CD14-positive monocyte (primary cell): ENCODE results near the gene RGS19. TPM values are rescaled to one million over a fixed set of nuclear protein-coding genes. Genes with fewer than 3 reads are reported as not detected.

Experiments
- DNase-seq, 3 donors: peaks; one replicate each; pipeline ENCODE4 v3.0.0-alpha.2; 2011 to 2022
- H2AFZ ChIP-seq: 2 replicates; pipeline ENCODE4 v1.6.0; 2012; ENCODE audit warnings: mild to moderate bottlenecking, low read depth, low read length, inconsistent platforms; ENCODE audit not compliant: insufficient read depth, poor library complexity, severe bottlenecking
- H3K27ac ChIP-seq, 2 donors: 1 replicate in 1 of 2; 2 replicates in 1 of 2; pipeline ENCODE4 v1.5.1; 2012 to 2013; ENCODE audit warnings: low read length in 2 of 2, control low read depth in 1 of 2, inconsistent platforms in 1 of 2, low read depth in 1 of 2, mild to moderate bottlenecking in 1 of 2
- H3K27me3 ChIP-seq, 2 donors: one replicate each; pipeline versions ENCODE4 v1.6.0 to v1.6.1; 2011 to 2013; ENCODE audit warnings: low read length in 2 of 2; ENCODE audit not compliant: control insufficient read depth in 2 of 2, insufficient read depth in 2 of 2
- H3K36me3 ChIP-seq, 2 donors: replicated peaks in 1 of 2; 1 replicate in 1 of 2; 2 replicates in 1 of 2; pipeline versions ENCODE4 v1.5.1 to v1.6.1; 2012 to 2013; ENCODE audit warnings: low read length in 2 of 2, control low read depth in 1 of 2, inconsistent platforms in 1 of 2, mild to moderate bottlenecking in 1 of 2; ENCODE audit not compliant: insufficient read depth in 2 of 2, control insufficient read depth in 1 of 2
- H3K4me1 ChIP-seq, 2 donors: 1 replicate in 1 of 2; 2 replicates in 1 of 2; pipeline versions ENCODE4 v1.5.1 to v1.6.1; 2012 to 2013; ENCODE audit warnings: low read length in 2 of 2, control low read depth in 1 of 2, inconsistent platforms in 1 of 2, mild to moderate bottlenecking in 1 of 2, moderate library complexity in 1 of 2; ENCODE audit not compliant: insufficient read depth in 2 of 2, control insufficient read depth in 1 of 2
- H3K4me2 ChIP-seq: replicated peaks from 2 replicates; pipeline ENCODE3; 2012; ENCODE audit warnings: low read length, moderate library complexity, mild to moderate bottlenecking; ENCODE audit not compliant: poor library complexity, severe bottlenecking; ENCODE audit errors: extremely low read depth
- H3K4me3 ChIP-seq, 3 experiments: fragments of 200-600 bp in 1 of 3; sonication (generic) in 1 of 3; replicated peaks in 1 of 3; 1 replicate in 2 of 3; 2 replicates in 1 of 3; pipeline ENCODE4 v1.5.1; 2011 to 2013; ENCODE audit warnings: low read length in 3 of 3, mild to moderate bottlenecking in 3 of 3, control low read depth in 2 of 3, low read depth in 2 of 3, inconsistent platforms in 1 of 3, moderate library complexity in 1 of 3
- H3K79me2 ChIP-seq: 2 replicates; pipeline ENCODE4 v1.6.0; 2012; ENCODE audit warnings: mild to moderate bottlenecking, control low read depth, inconsistent platforms, low read length, moderate library complexity; ENCODE audit not compliant: insufficient read depth
- H3K9ac ChIP-seq: 2 replicates; pipeline ENCODE4 v1.6.0; 2017; ENCODE audit warnings: low read length, mild to moderate bottlenecking; ENCODE audit not compliant: insufficient read depth, poor library complexity, severe bottlenecking
- H3K9me3 ChIP-seq, 2 donors: replicated peaks in 1 of 2; 1 replicate in 1 of 2; 2 replicates in 1 of 2; pipeline versions ENCODE4 v1.5.1 to v1.6.1; 2012 to 2013; ENCODE audit warnings: low read length in 2 of 2, control low read depth in 1 of 2; ENCODE audit not compliant: control insufficient read depth in 1 of 2, insufficient read depth in 1 of 2
- H4K20me1 ChIP-seq: 2 replicates; pipeline ENCODE4 v1.6.0; 2012; ENCODE audit warnings: mild to moderate bottlenecking, low read length, control low read depth, moderate library complexity; ENCODE audit not compliant: insufficient read depth
- H3K27ac Mint-ChIP-seq, 7 donors: one replicate each; pipeline ENCODE4 v1.8.0; 2020; ENCODE audit warnings: mild to moderate bottlenecking in 7 of 7, mixed read lengths in 7 of 7, moderate library complexity in 6 of 7, inconsistent platforms in 2 of 7
- H3K27me3 Mint-ChIP-seq, 3 donors: one replicate each; pipeline ENCODE4 v1.8.0; 2021 to 2022; ENCODE audit warnings: low read depth in 3 of 3, mild to moderate bottlenecking in 3 of 3, mixed read lengths in 3 of 3, moderate library complexity in 3 of 3, inconsistent platforms in 1 of 3
- H3K36me3 Mint-ChIP-seq, 2 donors: one replicate each; pipeline ENCODE4 v1.8.0; 2020; ENCODE audit warnings: mixed read lengths in 2 of 2, inconsistent platforms in 1 of 2, mild to moderate bottlenecking in 1 of 2
- H3K4me1 Mint-ChIP-seq: one replicate; pipeline ENCODE4 v1.8.0; 2020; ENCODE audit warnings: mild to moderate bottlenecking, mixed read lengths
- H3K4me3 Mint-ChIP-seq, 2 donors: one replicate each; pipeline ENCODE4 v1.8.0; 2020; ENCODE audit warnings: mild to moderate bottlenecking in 2 of 2, mixed read lengths in 2 of 2, moderate library complexity in 1 of 2
- H3K9me3 Mint-ChIP-seq, 7 donors: one replicate each; pipeline ENCODE4 v1.8.0; 2020 to 2022; ENCODE audit warnings: mixed read lengths in 7 of 7, mild to moderate bottlenecking in 6 of 7, moderate library complexity in 6 of 7, inconsistent platforms in 2 of 7
- WGBS: methylation state at CpG from one replicate; pipeline ENCODE4 v1.1.5; 2013; ENCODE audit warnings: missing lambda C conversion rate; ENCODE audit not compliant: insufficient coverage; 5-methylcytosine and 5-hydroxymethylcytosine counted together
- intact Hi-C, 2 donors: fragments of 100-400 bp; cut with micrococcal nuclease; formaldehyde crosslinking; loops; one replicate each; pipeline versions ENCODE4 v1.15.0 to v1.15.1; 2023
- polyA plus RNA-seq, 3 donors: library from polyadenylated mRNA; depleted of rRNA in 1 of 3; unstranded in 2 of 3; stranded (reverse) in 1 of 3; fragments of 300-500 nt in 2 of 3; fragments of >200 nt in 1 of 3; fragmentation: Illumina TruSeq in 2 of 3; gene quantifications; 1 replicate in 2 of 3; 2 replicates in 1 of 3; pipeline ENCODE4 v1.2.3, GENCODE V29; 2012 to 2021
- TF ChIP-seq, protein P1 (sequence below): fragments of 200-600 bp; IDR thresholded peaks from one replicate; pipeline ENCODE4 v1.8.0; 2022; ENCODE audit warnings: antibody characterized with exemption, mild to moderate bottlenecking

Gene RGS19
- polyA plus RNA-seq, 3 donors: 235 to 280 (median 244) TPM

- Mint-ChIP-seq H3K9me3 (peaks cover 0 to 2% (median 0%) of the 10 kb centered on the region in 7 donors), H3K4me3 (no peak overlapping the region), H3K27ac (no peak overlapping the region), H3K27me3 (peaks cover 37 to 50% (median 49%) of the 10 kb centered on the region in 3 donors), H3K36me3 (peaks cover 8 to 14% of the 10 kb centered on the region in 2 donors), H3K4me1 (peaks cover 18% of the 10 kb centered on the region)
- no peak overlapping the region for H3K27ac ChIP-seq
- H3K27me3 ChIP-seq: peaks cover 6 to 33% of the 10 kb centered on the region in 2 donors
- peaks cover 16% of the 10 kb centered on the region for H4K20me1 ChIP-seq
- peaks cover 4 to 7% of the 10 kb centered on the region in 2 donors for H3K36me3 ChIP-seq
- no peak overlapping the region for H3K4me2 ChIP-seq
- intact Hi-C loops: no loop called here
- TF ChIP-seq, protein P1, sequence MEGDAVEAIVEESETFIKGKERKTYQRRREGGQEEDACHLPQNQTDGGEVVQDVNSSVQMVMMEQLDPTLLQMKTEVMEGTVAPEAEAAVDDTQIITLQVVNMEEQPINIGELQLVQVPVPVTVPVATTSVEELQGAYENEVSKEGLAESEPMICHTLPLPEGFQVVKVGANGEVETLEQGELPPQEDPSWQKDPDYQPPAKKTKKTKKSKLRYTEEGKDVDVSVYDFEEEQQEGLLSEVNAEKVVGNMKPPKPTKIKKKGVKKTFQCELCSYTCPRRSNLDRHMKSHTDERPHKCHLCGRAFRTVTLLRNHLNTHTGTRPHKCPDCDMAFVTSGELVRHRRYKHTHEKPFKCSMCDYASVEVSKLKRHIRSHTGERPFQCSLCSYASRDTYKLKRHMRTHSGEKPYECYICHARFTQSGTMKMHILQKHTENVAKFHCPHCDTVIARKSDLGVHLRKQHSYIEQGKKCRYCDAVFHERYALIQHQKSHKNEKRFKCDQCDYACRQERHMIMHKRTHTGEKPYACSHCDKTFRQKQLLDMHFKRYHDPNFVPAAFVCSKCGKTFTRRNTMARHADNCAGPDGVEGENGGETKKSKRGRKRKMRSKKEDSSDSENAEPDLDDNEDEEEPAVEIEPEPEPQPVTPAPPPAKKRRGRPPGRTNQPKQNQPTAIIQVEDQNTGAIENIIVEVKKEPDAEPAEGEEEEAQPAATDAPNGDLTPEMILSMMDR: no peak
- no peak overlapping the region for H3K4me3 ChIP-seq
- H3K9ac ChIP-seq: no peak overlapping the region
- H3K9me3 ChIP-seq: no peaks in the 10 kb centered on the region
- WGBS: 96% methylated on average over 20 of the region's 25 CpGs
- H3K4me1 ChIP-seq: peaks cover 13 to 20% of the 10 kb centered on the region in 2 donors
- H2AFZ ChIP-seq: no peak overlapping the region
- no peaks in the 10 kb centered on the region for H3K79me2 ChIP-seq
- DNase-seq: no peak
Measured at GRCh38 chr20:64104667-64105451, 25.5 kb upstream of the RGS19 start.

DNA sequence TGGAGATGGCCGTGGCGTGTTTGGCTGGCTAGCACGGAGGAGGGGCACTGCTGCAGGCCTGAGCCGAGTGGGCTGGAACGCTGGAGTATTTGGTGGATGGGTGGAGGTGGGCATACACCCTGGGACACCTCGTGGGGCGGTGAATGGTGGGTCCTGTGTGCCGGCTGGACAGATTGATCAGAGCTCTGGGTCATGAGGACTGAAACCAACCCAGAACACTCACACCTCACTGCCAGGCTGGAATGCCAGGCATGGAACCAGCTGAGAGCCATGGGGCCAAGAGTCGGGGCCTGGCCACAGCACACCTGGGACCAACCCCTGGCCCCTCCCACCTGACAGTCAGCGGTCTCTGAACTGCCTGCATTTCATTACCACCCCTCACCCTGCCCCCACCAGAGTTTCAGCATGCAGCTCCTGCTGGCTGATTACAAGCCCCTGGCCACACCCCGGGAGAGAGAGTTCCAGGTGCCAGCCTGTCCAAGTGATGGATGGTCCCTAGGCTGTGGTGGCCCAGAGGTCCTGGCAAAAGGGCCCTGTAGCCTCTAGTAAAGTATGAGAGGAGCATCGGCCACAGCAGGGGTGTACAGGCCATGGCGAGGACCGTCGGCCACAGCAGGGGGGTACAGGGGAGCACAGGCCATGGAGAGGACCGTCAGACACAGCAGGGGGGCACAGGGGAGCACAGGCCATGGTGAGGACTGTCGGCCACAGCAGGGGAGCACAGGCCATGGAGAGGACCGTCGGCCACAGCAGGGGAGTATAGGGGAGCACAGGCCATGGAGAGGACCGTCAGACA lies 24.8 kb upstream of the RGS19 start:
- TF ChIP-seq, protein P1: no peak
- Mint-ChIP-seq H3K27ac (peak overlapping the region in 1 of 7 donors; percentile 61), H3K27me3 (peaks cover 37 to 50% (median 49%) of the 10 kb centered on the region in 3 donors), H3K36me3 (peaks cover 16 to 21% of the 10 kb centered on the region in 2 donors), H3K4me3 (no peak overlapping the region), H3K9me3 (peaks cover 0 to 2% (median 0%) of the 10 kb centered on the region in 7 donors), H3K4me1 (peaks cover 18% of the 10 kb centered on the region)
- WGBS: 85% methylated on average over 11 of the region's 20 CpGs
- Histone ChIP-seq H3K9ac (no peak overlapping the region), H3K4me2 (no peak overlapping the region), H4K20me1 (peaks cover 20% of the 10 kb centered on the region), H3K27me3 (peaks cover 6 to 33% of the 10 kb centered on the region in 2 donors), H2AFZ (no peak overlapping the region), H3K79me2 (no peaks in the 10 kb centered on the region), H3K9me3 (no peaks in the 10 kb centered on the region), H3K27ac (no peak overlapping the region), H3K4me3 (no peak overlapping the region), H3K36me3 (peaks cover 12 to 14% of the 10 kb centered on the region in 2 donors), H3K4me1 (peaks cover 13 to 20% of the 10 kb centered on the region in 2 donors)
- intact Hi-C loops: no loop called here
- DNase-seq: no peak
